WTC11 (cell line): ENCODE measurements around the gene COL19A1. TPM values are rescaled to one million over a fixed set of nuclear protein-coding genes. Genes with fewer than 3 reads are reported as not detected.

Experiments used
- ATAC-seq: fragments of 200-7000 bp; cut with Tn5 transposase; 2 replicates; pipeline ENCODE4 v1.10.0; 2021; ENCODE audit warnings: mild to moderate bottlenecking, moderate library complexity
- CTCF ChIA-PET: fragments of 300-600 bp; sonication (Branson Sonifier 250); formaldehyde crosslinking; loops from one replicate; lab custom pipeline; 2021; ENCODE audit warnings: antibody characterized with exemption; lab: Charles Lee
- POLR2A ChIA-PET: fragments of 350-600 bp; sonication (Branson Sonifier 250); formaldehyde crosslinking; loops from one replicate; lab custom pipeline; 2021; ENCODE audit warnings: antibody characterized with exemption; lab: Charles Lee
- DNase-seq: peaks from one replicate; pipeline ENCODE4 v3.0.0; 2021; ENCODE audit warnings: low spot score
- H3K27ac Mint-ChIP-seq: 2 replicates; pipeline ENCODE4 v1.8.0; 2021; ENCODE audit warnings: mixed read lengths
- H3K27me3 Mint-ChIP-seq: 2 replicates; pipeline ENCODE4 v1.8.0; 2021; ENCODE audit warnings: low read depth, mild to moderate bottlenecking, moderate library complexity, mixed read lengths
- H3K36me3 Mint-ChIP-seq: 2 replicates; pipeline ENCODE4 v1.8.0; 2021; ENCODE audit warnings: mixed read lengths
- H3K4me1 Mint-ChIP-seq: 2 replicates; pipeline ENCODE4 v1.8.0; 2022; ENCODE audit warnings: mixed read lengths
- H3K4me3 Mint-ChIP-seq: 2 replicates; pipeline ENCODE4 v1.8.0; 2021; ENCODE audit warnings: mild to moderate bottlenecking, moderate library complexity, mixed read lengths
- H3K9me3 Mint-ChIP-seq: 2 replicates; pipeline ENCODE4 v1.8.0; 2021; ENCODE audit warnings: mixed read lengths
- ATF1 ChIP-seq: sonication (generic); formaldehyde crosslinking; IDR thresholded peaks from 2 replicates; pipeline ENCODE4 v1.8.1; 2023; ENCODE audit warnings: mild to moderate bottlenecking, moderate library complexity, missing genetic modification reagents
- CREM ChIP-seq: sonication (generic); formaldehyde crosslinking; IDR thresholded peaks from 2 replicates; pipeline ENCODE4 v1.8.1; 2022; ENCODE audit warnings: mild to moderate bottlenecking, missing genetic modification reagents, moderate library complexity
- FOXJ3 ChIP-seq: sonication (generic); formaldehyde crosslinking; IDR thresholded peaks from 2 replicates; pipeline ENCODE4 v1.9.0; 2021; ENCODE audit warnings: missing genetic modification reagents, mild to moderate bottlenecking, borderline replicate concordance
- FOXP1 ChIP-seq: sonication (generic); formaldehyde crosslinking; IDR thresholded peaks from 2 replicates; pipeline ENCODE4 v1.8.0; 2022; ENCODE audit warnings: missing genetic modification reagents, mild to moderate bottlenecking, moderate library complexity, borderline replicate concordance
- HMGXB4 ChIP-seq: sonication (generic); formaldehyde crosslinking; IDR thresholded peaks from 2 replicates; pipeline ENCODE4 v1.8.1; 2023; ENCODE audit warnings: mild to moderate bottlenecking, moderate library complexity, missing genetic modification reagents
- JUN ChIP-seq: sonication (generic); formaldehyde crosslinking; IDR thresholded peaks from 2 replicates; pipeline ENCODE4 v1.8.0; 2023; ENCODE audit warnings: mild to moderate bottlenecking, missing genetic modification reagents
- NFE2L1 ChIP-seq: sonication (generic); formaldehyde crosslinking; IDR thresholded peaks from 2 replicates; pipeline ENCODE4 v1.8.1; 2023; ENCODE audit warnings: missing genetic modification reagents
- NR2C2 ChIP-seq: sonication (generic); formaldehyde crosslinking; IDR thresholded peaks from 2 replicates; pipeline ENCODE4 v1.8.0; 2022; ENCODE audit warnings: mild to moderate bottlenecking, missing genetic modification reagents
- OVOL2 ChIP-seq: fragments of 250-450 bp; sonication (Bioruptor Pico); IDR thresholded peaks from 2 replicates; pipeline ENCODE4 v1.9.0; 2021; ENCODE audit warnings: mild to moderate bottlenecking, borderline replicate concordance
- PREB ChIP-seq: sonication (generic); formaldehyde crosslinking; IDR thresholded peaks from 2 replicates; pipeline ENCODE4 v1.8.1; 2022; ENCODE audit warnings: mild to moderate bottlenecking, missing genetic modification reagents, moderate library complexity, borderline replicate concordance
- PRRX2 ChIP-seq: fragments of 250-450 bp; sonication (Bioruptor Pico); IDR thresholded peaks from 2 replicates; pipeline ENCODE4 v1.8.0; 2021; ENCODE audit warnings: mild to moderate bottlenecking
- STAT6 ChIP-seq: sonication (generic); formaldehyde crosslinking; conservative IDR thresholded peaks from 2 replicates; pipeline ENCODE4 v1.8.1; 2023; ENCODE audit warnings: mild to moderate bottlenecking, low read depth, missing genetic modification reagents, moderate library complexity
- TEAD4 ChIP-seq: sonication (generic); formaldehyde crosslinking; IDR thresholded peaks from 2 replicates; pipeline ENCODE4 v1.8.0; 2022; ENCODE audit warnings: mild to moderate bottlenecking, missing genetic modification reagents
- ZNF121 ChIP-seq: sonication (generic); formaldehyde crosslinking; IDR thresholded peaks from 2 replicates; pipeline ENCODE4 v1.8.0; 2023; ENCODE audit warnings: missing genetic modification reagents
- ZNF232 ChIP-seq: sonication (generic); formaldehyde crosslinking; IDR thresholded peaks from 2 replicates; pipeline ENCODE4 v1.8.0; 2022; ENCODE audit warnings: mild to moderate bottlenecking, missing genetic modification reagents
- ZNF396 ChIP-seq: fragments of 250-450 bp; sonication (Bioruptor Pico); IDR thresholded peaks from 2 replicates; pipeline ENCODE4 v1.8.0; 2021; ENCODE audit warnings: mild to moderate bottlenecking, moderate library complexity, borderline replicate concordance
- ZNF416 ChIP-seq: fragments of 250-450 bp; sonication (Bioruptor Pico); IDR thresholded peaks from 2 replicates; pipeline ENCODE4 v1.9.0; 2021; ENCODE audit warnings: mild to moderate bottlenecking, inconsistent platforms
- ZNF423 ChIP-seq: fragments of 250-450 bp; sonication (Bioruptor Pico); IDR thresholded peaks from 2 replicates; pipeline ENCODE4 v2.1.2; 2022; ENCODE audit warnings: mild to moderate bottlenecking, moderate library complexity
- ZNF425 ChIP-seq: fragments of 250-450 bp; sonication (Bioruptor Pico); conservative IDR thresholded peaks from 2 replicates; pipeline ENCODE4 v1.9.0; 2021; ENCODE audit warnings: mild to moderate bottlenecking
- ZSCAN18 ChIP-seq: fragments of 250-450 bp; sonication (Bioruptor Pico); IDR thresholded peaks from 2 replicates; pipeline ENCODE4 v2.1.2; 2022; ENCODE audit warnings: mild to moderate bottlenecking, moderate library complexity
- total RNA-seq: library from RNA; stranded (reverse); gene quantifications from 3 replicates; pipeline ENCODE4 v1.2.3, GENCODE V29; 2021

The COL19A1 gene
- total RNA-seq, 1 experiment from 2014 or later = not detected

- no peak for TF ChIP-seq ZSCAN18 (CRISPR knock-in tag)
- TF ChIP-seq ZNF121 = no peak
- TF ChIP-seq PREB = no peak
Measured at GRCh38 chr6:70152786-70153185, 286.4 kb downstream of the COL19A1 start (continued).

- TF ChIP-seq PRRX2 (no peak), ZNF232 (CRISPR knock-in tag) (no peak), ZNF425 (CRISPR knock-in tag) (no peak), JUN (CRISPR knock-in tag) (no peak), STAT6 (no peak), OVOL2 (no peak), CREM (no peak), ZNF423 (no peak), NFE2L1 (CRISPR knock-in tag) (no peak), ZNF416 (CRISPR knock-in tag) (no peak), NR2C2 (CRISPR knock-in tag) (no peak), ZNF396 (CRISPR knock-in tag) (no peak), ATF1 (CRISPR knock-in tag) (no peak), FOXP1 (no peak), FOXJ3 (CRISPR knock-in tag) (no peak), TEAD4 (CRISPR knock-in tag) (no peak), HMGXB4 (CRISPR knock-in tag) (no peak)
- ATAC-seq = no peak
- no peaks in the 10 kb centered on the region for H3K4me1 Mint-ChIP-seq
- H3K27me3 Mint-ChIP-seq = no peaks in the 10 kb centered on the region
- no peak overlapping the region for H3K27ac Mint-ChIP-seq
- no peak for DNase-seq
- no peaks in the 10 kb centered on the region for H3K9me3 Mint-ChIP-seq
- POLR2A ChIA-PET = no interaction called here
- no peaks in the 10 kb centered on the region for H3K36me3 Mint-ChIP-seq
- CTCF ChIA-PET = no interaction called here
- no peak overlapping the region for H3K4me3 Mint-ChIP-seq
Measured at GRCh38 chr6:70157086-70157485, 290.7 kb downstream of the COL19A1 start.
